Hippocampal formation (tissue), 2 donors: ENCODE data around the gene CBX1.

Source experiments
- DNase-seq, 2 donors: peaks; one replicate each; lab custom pipeline; 2025; lab: John Stamatoyannopoulos, UW

CBX1 gene

DNA sequence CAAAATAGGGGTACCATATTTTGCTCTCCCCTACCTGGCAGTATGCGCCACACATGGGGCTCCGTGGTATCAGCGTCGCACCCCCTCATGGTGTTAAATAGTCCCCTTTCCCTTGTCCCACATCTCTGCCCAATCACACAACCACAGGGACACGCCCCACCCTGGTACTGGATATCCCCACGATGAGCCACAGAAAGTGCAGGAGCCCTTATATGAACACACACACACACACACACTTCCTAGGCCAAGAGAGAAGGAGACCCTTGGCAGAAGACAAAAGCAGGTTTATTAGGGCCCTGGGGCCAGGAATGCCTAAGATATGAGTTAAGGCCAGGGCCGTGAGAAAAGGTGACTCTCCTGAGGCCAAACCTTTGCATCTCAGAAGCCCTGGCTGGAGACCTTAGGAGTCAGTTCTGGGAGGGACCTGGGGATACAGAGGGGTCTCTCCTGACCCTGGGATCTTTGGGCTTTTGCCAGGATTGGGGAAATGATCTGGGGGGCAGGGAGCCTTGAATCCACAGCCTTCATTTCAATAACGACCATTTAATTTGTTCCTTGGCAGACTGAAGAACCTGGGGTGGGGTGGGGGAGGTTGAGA is 75.3 kb downstream of the CBX1 start:
- no peak for DNase-seq

DNA sequence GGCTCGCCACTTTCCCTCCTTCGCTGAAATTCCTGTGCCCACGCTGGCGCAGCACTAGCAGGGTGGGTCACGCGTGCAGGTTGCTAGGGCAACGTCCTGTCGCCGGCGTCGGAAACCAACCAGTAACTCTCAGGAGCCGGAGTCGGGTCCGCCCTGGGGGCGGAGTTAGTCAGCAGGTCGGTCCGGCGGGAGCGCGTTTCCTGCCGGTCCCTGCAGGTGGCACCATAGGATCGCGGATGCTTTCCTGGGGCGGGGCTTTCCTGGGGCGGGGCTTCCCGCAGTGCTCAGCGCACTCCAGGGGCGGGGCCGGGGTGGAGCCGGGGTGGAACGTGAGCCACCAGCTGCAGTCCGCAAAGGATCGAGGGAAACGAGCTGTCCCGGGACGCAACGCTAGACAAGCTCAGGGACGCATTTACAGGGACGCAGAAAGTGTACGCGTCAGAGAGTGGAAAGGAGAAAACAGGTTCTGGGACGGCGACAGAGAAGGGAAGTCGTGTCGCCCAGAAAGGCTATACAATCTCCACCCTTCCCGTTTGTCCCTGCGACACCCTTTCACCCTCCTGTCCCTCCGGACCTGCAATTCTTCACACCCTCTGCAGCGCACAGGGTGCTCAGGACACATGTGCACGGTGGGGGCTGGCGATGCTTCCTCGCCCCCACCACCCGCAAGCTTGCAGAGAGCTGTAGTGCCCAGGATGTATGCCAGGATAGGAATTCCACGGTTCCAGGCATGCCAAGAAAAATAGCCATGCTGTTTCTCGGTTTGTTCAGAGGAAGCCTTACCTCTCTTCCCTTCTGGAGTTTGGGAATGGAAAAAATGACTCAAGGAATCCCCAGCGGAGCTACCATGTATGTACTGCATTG is 76.0 kb downstream of the CBX1 start:
- DNase-seq = peak; percentile 95 to 97

DNA sequence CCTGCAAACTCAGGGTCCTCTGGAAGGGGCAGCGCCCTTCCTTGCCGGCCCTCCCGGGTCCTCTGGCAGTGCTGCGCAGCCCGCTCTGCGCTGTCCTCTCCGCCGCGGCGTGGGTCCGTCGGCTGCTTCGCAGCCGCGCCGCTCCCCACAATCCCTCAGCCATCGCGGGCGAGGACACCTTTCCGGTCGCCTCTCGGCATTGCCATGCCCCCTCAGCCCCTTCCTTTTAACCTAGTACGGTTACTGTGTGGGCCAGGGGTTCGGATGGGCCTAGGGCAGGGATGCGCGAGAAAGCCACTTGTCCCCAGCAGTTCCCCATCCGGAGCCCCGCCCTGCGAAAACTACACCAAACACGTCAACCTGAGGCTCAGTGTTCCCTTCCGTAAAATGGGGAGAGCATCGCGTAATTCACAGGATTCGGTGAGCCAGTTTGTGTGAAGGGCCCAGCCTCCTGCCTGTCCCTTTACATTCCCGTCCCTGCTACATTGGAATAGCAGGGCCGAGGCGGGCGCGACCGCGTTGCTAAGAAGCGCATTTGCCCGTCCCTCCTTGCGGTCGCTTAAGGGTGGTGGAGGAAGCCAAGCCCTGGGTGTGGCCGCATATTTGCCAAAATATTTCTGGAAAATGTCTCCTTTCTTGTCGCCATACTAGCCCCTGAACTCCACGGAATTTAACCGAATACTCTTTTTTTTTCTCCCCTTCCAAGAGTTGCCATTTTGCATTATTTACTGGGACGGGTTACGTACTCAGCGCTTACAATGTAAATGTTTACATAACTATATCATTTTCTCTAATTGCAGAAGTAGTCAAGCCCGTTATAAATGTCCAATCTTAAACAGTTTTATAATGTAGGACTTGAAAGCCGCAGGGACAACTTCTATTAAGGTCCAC is 76.9 kb downstream of the CBX1 start:
- no peak for DNase-seq

DNA sequence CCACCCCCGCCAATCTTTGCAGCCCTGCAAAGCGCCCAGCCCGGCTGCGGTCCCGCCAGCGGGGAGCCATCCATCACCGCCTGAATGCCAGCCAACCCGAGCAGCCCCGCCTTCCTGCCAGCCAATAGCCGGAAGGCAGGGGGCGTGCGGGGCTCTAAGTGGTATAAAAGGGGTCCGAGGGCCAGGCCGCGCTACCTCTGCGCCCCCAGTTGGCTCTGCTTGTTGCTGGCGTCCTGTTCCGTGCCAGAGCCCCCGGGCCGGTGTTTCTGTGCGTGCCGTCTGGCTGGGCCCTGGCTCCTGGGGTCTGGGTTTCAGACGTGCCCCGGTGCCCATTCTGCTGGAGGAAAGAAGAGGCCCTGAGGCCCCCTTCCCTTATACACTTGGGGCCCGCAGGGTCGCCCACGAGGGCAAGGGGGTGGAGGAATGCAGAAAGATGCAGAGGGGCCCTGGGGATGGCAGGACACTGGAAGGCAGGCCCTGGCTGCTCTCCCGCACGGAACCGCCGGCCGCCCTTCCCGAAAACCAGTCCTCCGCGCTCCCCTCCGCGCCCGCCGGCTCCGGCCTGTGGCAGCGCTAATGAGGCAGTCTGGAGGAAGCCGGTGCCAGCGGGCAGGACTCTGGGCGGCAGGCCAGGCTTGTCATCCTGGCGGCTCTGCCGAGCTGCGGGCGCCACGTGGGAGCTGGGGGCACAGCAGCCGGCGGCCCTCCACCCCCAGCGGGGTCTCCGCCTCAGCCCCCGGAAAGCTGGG is 77.7 kb downstream of the CBX1 start:
- peak; percentile 76 for DNase-seq

DNA sequence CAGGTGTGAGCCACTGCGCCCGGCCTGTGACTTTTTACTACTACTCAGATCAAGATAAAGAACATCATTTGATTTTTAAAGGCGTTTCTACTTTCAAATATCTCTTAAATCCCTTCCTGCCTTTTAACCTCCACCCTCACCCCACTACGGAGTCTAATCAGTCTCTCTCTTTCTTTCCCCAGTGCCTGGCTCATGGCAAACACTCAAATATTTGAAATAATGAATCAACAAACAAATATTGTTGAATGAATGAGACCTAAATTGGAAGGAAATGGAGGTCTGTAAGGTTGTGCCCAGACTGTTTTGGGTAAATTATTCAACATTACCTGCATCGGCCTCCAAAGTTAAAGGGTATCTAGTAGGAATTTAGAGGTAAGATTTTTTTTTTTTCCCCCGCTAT is 78.4 kb downstream of the CBX1 start:
- no peak for DNase-seq

DNA sequence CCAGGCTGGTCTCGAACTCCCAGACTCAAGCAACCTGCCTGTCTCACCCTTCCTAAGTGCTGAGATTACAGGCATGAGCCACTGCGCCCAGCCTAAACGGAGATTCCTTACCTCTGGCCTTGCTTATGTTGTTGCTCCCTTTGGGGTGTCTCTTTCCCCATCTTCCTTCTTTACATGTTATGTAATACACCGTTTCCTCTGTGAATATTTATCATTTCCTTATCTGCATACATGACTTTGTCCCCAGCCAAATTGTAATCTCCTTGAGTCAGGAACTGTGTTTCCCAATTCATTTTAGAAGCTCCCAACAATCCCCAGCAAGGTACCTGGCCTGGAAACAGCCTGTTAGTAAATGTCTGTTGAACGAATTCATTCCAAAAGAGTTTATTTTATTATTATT is 79.3 kb downstream of the CBX1 start:
- DNase-seq = no peak
